Mesendoderm (in vitro differentiated cells): ENCODE measurements around the gene MCOLN3.

Experiments
- DNase-seq: peaks from one replicate; pipeline ENCODE4 v3.0.0; 2013
- H2AK5ac ChIP-seq: 2 replicates; pipeline ENCODE4 v1.6.1; 2013; ENCODE audit warnings: low read length, inconsistent platforms
- H2BK120ac ChIP-seq: 2 replicates; pipeline ENCODE4 v1.6.1; 2013; ENCODE audit warnings: low read depth, mild to moderate bottlenecking, low read length, moderate library complexity, mixed read lengths
- H2BK15ac ChIP-seq: replicated peaks from 2 replicates; pipeline ENCODE4 v1.6.1; 2013; ENCODE audit warnings: low read depth, mild to moderate bottlenecking, moderate library complexity
- H2BK5ac ChIP-seq: 2 replicates; pipeline ENCODE4 v1.6.1; 2013; ENCODE audit warnings: low read length, inconsistent platforms
- H3K18ac ChIP-seq: 2 replicates; pipeline ENCODE4 v1.6.1; 2013; ENCODE audit warnings: mild to moderate bottlenecking, low read length, mixed read lengths
- H3K23ac ChIP-seq: one replicate; pipeline ENCODE4 v1.6.1; 2013; ENCODE audit warnings: low read length
- H3K27ac ChIP-seq: 2 replicates; pipeline ENCODE4 v1.5.1; 2013; ENCODE audit warnings: low read depth, mild to moderate bottlenecking, inconsistent platforms, low read length, moderate library complexity
- H3K27me3 ChIP-seq: 2 replicates; pipeline ENCODE4 v1.6.1; 2013; ENCODE audit warnings: low read length, control low read depth, mild to moderate bottlenecking, inconsistent platforms; ENCODE audit not compliant: insufficient read depth, poor library complexity
- H3K36me3 ChIP-seq: 2 replicates; pipeline ENCODE4 v1.6.1; 2013; ENCODE audit warnings: low read length, inconsistent platforms; ENCODE audit not compliant: control insufficient read depth, insufficient read depth
- H3K4ac ChIP-seq: one replicate; pipeline ENCODE4 v1.6.1; 2013; ENCODE audit warnings: low read depth, mild to moderate bottlenecking, low read length, moderate library complexity
- H3K4me1 ChIP-seq: 2 replicates; pipeline ENCODE4 v1.6.1; 2013; ENCODE audit warnings: low read depth, low read length, inconsistent platforms; ENCODE audit not compliant: control insufficient read depth
- H3K4me2 ChIP-seq: 2 replicates; pipeline ENCODE4 v1.6.1; 2013; ENCODE audit warnings: low read length
- H3K4me3 ChIP-seq: 2 replicates; pipeline ENCODE4 v1.5.1; 2013; ENCODE audit warnings: mild to moderate bottlenecking, low read length
- H3K56ac ChIP-seq: one replicate; pipeline ENCODE4 v1.6.1; 2013; ENCODE audit warnings: low read length
- H3K79me1 ChIP-seq: 2 replicates; pipeline ENCODE4 v1.6.1; 2013; ENCODE audit warnings: low read length, inconsistent platforms
- H3K79me2 ChIP-seq: 2 replicates; pipeline ENCODE4 v1.6.1; 2013; ENCODE audit warnings: mild to moderate bottlenecking, low read length; ENCODE audit not compliant: control insufficient read depth, insufficient read depth
- H3K9ac ChIP-seq: 2 replicates; pipeline ENCODE4 v1.6.1; 2013; ENCODE audit warnings: low read length, inconsistent platforms
- H4K5ac ChIP-seq: one replicate; pipeline ENCODE4 v1.6.1; 2013; ENCODE audit warnings: low read length
- H4K8ac ChIP-seq: one replicate; pipeline ENCODE4 v1.6.1; 2013; ENCODE audit warnings: low read depth, mild to moderate bottlenecking, control low read depth, low read length, moderate library complexity
- WGBS: extraction: QIAGEN DNeasy Blood & Tissue Kit; methylation state at CpG from one replicate; pipeline ENCODE4 v1.1.7; 2013; ENCODE audit warnings: low lambda C conversion rate, missing lambda C conversion rate; ENCODE audit not compliant: insufficient coverage; ENCODE audit errors: extremely low coverage; 5-methylcytosine and 5-hydroxymethylcytosine counted together

MCOLN3 gene

GRCh38 chr1:85070972-85071492 is 22.7 kb upstream of the MCOLN3 start:
- H3K4me1 ChIP-seq, result no peaks in the 10 kb centered on the region
- no peak overlapping the region for H3K56ac ChIP-seq
- H3K79me2 ChIP-seq, result no peaks in the 10 kb centered on the region
- no peak overlapping the region for H2BK5ac ChIP-seq
- no peak overlapping the region for H2BK15ac ChIP-seq
- H3K4me2 ChIP-seq, result no peak overlapping the region
- no peaks in the 10 kb centered on the region for H3K36me3 ChIP-seq
- no peak for DNase-seq
- no peak overlapping the region for H3K4me3 ChIP-seq
- no peak overlapping the region for H2AK5ac ChIP-seq
- H3K9ac ChIP-seq, result no peak overlapping the region
- H2BK120ac ChIP-seq, result no peak overlapping the region
- H3K23ac ChIP-seq, result no peak overlapping the region
- no CpG with 5 or more reads among the region's 3 CpGs for WGBS
- no peaks in the 10 kb centered on the region for H3K27me3 ChIP-seq
- H3K4ac ChIP-seq, result no peak overlapping the region
- H4K5ac ChIP-seq, result no peak overlapping the region
- no peak overlapping the region for H3K18ac ChIP-seq
- no peak overlapping the region for H4K8ac ChIP-seq
- H3K27ac ChIP-seq, result no peak overlapping the region
- no peaks in the 10 kb centered on the region for H3K79me1 ChIP-seq

DNA sequence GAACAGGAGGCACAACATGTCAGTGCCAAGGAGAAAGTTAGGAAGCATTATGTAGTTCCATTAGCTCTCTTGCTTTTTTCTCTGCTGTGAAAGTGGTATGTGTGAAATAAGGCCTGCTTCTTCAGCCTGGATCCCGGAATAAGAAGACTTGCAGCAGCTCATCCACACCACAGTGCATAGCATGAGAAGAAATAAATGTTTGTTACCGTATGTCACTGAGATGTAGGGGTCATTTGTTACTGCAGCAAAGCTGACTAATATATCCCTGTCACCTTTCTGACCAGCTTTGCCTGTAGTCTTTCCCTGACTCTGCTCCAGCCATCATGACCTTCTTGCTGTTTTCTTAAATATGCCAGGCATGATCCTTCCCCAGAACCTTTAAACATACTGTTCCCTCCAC is 20.5 kb upstream of the MCOLN3 start:
- H2BK15ac ChIP-seq, result no peak overlapping the region
- no peaks in the 10 kb centered on the region for H3K4me1 ChIP-seq
- no peak overlapping the region for H2BK120ac ChIP-seq
- H3K27ac ChIP-seq, result no peak overlapping the region
- DNase-seq, result no peak
- H3K27me3 ChIP-seq, result no peaks in the 10 kb centered on the region
- H3K4me3 ChIP-seq, result no peak overlapping the region
- H3K79me2 ChIP-seq, result no peaks in the 10 kb centered on the region
- H3K36me3 ChIP-seq, result no peaks in the 10 kb centered on the region
- no peak overlapping the region for H4K5ac ChIP-seq
- no peak overlapping the region for H4K8ac ChIP-seq
- no peak overlapping the region for H3K56ac ChIP-seq
- no peak overlapping the region for H2AK5ac ChIP-seq
- no peak overlapping the region for H2BK5ac ChIP-seq
- no peak overlapping the region for H3K23ac ChIP-seq
- H3K79me1 ChIP-seq, result no peaks in the 10 kb centered on the region
- no peak overlapping the region for H3K4ac ChIP-seq
- no peak overlapping the region for H3K9ac ChIP-seq
- no peak overlapping the region for H3K4me2 ChIP-seq
- no CpG with 5 or more reads among the region's 2 CpGs for WGBS
- H3K18ac ChIP-seq, result no peak overlapping the region

DNA sequence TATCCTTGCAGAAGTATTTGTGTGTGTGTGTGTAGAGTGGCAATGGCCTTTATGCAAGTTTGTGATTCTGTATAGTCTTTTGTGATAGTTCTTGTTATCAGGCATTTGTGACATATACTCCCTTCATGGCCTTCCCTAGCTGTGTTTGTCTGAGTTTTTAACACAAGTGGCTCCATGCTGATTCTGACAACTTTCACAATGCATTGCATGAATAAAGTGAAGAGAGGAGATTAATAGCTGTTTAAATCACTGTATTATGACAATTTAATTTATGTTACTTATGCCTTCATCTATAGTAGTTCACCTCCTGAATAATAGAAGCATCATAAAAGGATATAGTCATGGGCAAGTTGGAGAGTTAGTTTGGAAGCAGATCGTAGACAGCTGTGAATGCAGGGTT is 17.2 kb upstream of the MCOLN3 start:
- H3K79me2 ChIP-seq, result no peaks in the 10 kb centered on the region
- no peak overlapping the region for H4K5ac ChIP-seq
- H3K9ac ChIP-seq, result no peak overlapping the region
- H3K79me1 ChIP-seq, result no peaks in the 10 kb centered on the region
- H2AK5ac ChIP-seq, result no peak overlapping the region
- H3K23ac ChIP-seq, result no peak overlapping the region
- no peak overlapping the region for H3K27ac ChIP-seq
- DNase-seq, result no peak
- no peak overlapping the region for H3K4ac ChIP-seq
- no peak overlapping the region for H3K4me3 ChIP-seq
- no peak overlapping the region for H2BK15ac ChIP-seq
- H3K56ac ChIP-seq, result no peak overlapping the region
- no peaks in the 10 kb centered on the region for H3K4me1 ChIP-seq
- no peak overlapping the region for H4K8ac ChIP-seq
- no peaks in the 10 kb centered on the region for H3K27me3 ChIP-seq
- no peaks in the 10 kb centered on the region for H3K36me3 ChIP-seq
- no peak overlapping the region for H3K18ac ChIP-seq
- H2BK5ac ChIP-seq, result no peak overlapping the region
- H2BK120ac ChIP-seq, result no peak overlapping the region
- H3K4me2 ChIP-seq, result no peak overlapping the region
- WGBS, result no CpG with 5 or more reads among the region's 1 CpG

DNA sequence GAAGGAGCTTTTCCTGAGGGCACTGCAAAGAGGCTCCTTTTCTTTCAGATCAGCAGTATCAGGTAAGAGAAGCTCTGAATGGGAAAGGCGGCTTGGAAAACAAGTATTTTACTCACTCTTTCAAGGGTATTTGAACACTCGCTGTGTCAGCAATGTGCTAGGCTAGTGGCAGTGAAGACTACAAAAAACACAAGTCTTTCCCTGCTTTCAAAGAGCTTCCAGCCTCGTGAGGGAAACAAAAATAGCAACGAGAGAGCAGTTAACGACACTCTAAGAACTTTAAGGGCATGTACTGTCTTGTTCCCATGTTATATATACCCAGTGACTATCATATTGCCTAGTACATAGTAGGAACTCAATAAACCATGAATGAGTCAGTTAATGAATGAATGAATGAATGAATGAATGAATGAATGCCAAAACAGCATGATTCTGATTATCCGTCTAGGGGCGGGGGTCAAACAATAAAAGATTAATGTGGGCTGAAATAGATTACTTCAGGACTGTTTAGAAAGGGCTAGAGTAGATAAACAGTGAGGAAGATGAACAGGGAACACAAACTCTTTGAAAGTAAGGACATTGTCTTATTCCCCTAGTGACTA is 14.2 kb upstream of the MCOLN3 start:
- Histone ChIP-seq H3K9ac (peak overlapping the region; percentile 53), H2AK5ac (no peak overlapping the region), H3K4me2 (peak overlapping the region; percentile 81), H4K8ac (no peak overlapping the region), H2BK15ac (no peak overlapping the region), H3K4me1 (no peaks in the 10 kb centered on the region), H3K79me1 (no peaks in the 10 kb centered on the region), H3K36me3 (no peaks in the 10 kb centered on the region), H3K27ac (no peak overlapping the region), H2BK120ac (no peak overlapping the region), H3K79me2 (no peaks in the 10 kb centered on the region), H4K5ac (no peak overlapping the region), H3K27me3 (no peaks in the 10 kb centered on the region), H3K18ac (no peak overlapping the region), H2BK5ac (no peak overlapping the region), H3K23ac (no peak overlapping the region), H3K4me3 (no peak overlapping the region), H3K56ac (peak overlapping the region; percentile 47), H3K4ac (no peak overlapping the region)
- no peak for DNase-seq
- no CpG with 5 or more reads among the region's 7 CpGs for whole genome bisulfite sequencing

- Histone ChIP-seq H2BK15ac (peak overlapping the region; percentile 3), H3K4me1 (no peaks in the 10 kb centered on the region), H3K36me3 (no peaks in the 10 kb centered on the region), H3K9ac (peak overlapping the region; percentile 53), H3K4ac (no peak overlapping the region), H2BK5ac (no peak overlapping the region), H4K5ac (no peak overlapping the region), H3K27me3 (no peaks in the 10 kb centered on the region), H3K4me2 (peak overlapping the region; percentile 83), H3K4me3 (peak overlapping the region; percentile 40), H2AK5ac (no peak overlapping the region), H3K18ac (no peak overlapping the region), H3K79me2 (no peaks in the 10 kb centered on the region), H3K56ac (peak overlapping the region; percentile 58), H3K23ac (no peak overlapping the region), H2BK120ac (no peak overlapping the region), H3K79me1 (no peaks in the 10 kb centered on the region), H4K8ac (no peak overlapping the region), H3K27ac (no peak overlapping the region)
- peak; percentile 99 for DNase-seq
- WGBS, result no CpG with 5 or more reads among the region's 25 CpGs
Observed at GRCh38 chr1:85061711-85062424, 13.6 kb upstream of the MCOLN3 start.
